HTERT RPE-1 (cell line): ENCODE data around the gene ABHD17A.
"Not testable (repeated sequence)": the region's sequence is repeated elsewhere in the genome, so short reads cannot be mapped to it uniquely, and the experiment has no call there.

Experiments
- in situ Hi-C: fragments of 300-500 bp; cut with MboI; formaldehyde crosslinking; loops from 4 replicates; pipeline ENCODE4 v1.14.3; 2020; ENCODE audit warnings: low sequenced_read_pairs

Gene ABHD17A

DNA sequence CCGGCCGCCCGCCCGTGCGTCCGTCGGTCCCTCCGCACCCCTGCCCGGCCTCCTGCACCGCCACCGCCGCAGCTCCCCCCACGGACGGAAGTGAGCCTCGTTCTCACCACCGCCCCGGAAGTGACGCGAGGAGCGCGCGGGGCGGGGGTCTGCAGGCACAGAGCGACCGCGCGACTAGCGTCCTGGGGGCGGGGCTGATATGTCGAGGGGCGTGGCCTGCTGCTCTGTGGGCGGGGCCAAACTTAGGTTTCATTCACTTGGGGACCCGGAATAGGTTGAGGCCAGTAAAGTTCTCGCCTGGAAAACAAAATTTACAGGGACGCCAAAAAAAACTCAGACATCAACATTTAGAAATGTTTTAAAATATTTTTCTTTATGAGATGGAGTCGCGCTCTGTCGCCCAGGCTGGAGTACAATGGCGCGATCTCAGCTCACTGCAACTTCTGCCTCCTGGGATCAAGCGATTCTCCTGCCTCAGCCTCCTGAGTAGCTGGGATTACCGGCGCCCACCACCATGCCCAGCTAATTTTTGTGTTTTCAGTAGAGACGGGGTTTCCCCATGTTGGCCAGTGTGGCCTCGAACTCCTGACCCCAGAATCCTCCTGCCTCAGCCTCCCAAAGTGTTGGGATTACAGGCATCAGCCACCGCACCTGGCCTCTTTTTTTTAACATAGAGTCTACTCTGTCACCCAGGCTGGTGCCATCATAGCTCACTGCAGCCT lies at the start of gene ABHD17A:
ABHD17A (minus strand) TSS at position 99 of the 722 bp plus-strand sequence. CDS start 3,930 bp downstream, outside the sequence.
- in situ Hi-C loops: not testable (repeated sequence)

DNA sequence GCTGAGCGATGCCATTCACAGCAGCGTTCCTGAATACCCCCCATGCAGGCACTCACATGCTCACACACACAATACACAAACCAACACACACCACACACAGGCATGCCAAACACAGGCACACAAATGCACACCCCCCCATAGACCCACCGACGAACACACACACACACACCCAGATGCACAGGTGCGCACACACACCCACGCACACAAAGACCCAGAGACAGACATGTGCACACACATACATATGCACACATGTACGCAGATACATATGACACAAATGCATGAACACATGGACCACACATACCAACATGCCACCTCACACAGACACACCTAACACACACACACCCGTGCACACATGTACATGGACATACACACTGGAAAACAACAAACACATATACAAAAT lies 48.6 kb upstream of the ABHD17A start:
- in situ Hi-C loops: no loop called here

DNA sequence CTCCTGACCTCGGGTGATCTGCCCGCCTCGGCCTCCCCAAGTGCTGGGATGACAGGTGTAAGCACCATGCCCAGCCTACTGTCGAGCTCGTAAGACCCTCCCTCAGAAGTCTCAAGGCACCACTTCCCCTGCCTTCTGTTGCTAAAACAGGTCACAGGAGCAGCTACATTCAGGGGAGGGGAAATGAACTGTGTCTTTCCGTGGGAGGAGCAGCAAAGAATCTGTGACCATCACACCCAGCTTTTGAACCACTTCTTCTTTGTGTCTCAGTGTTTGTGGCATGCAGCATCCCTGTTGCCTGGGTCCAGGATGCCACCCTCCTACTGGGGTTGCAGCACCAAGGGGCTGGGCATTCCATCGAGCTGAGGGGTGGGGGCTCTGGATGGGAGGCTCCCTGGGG lies 47.9 kb upstream of the ABHD17A start:
- in situ Hi-C loops: no loop called here

DNA sequence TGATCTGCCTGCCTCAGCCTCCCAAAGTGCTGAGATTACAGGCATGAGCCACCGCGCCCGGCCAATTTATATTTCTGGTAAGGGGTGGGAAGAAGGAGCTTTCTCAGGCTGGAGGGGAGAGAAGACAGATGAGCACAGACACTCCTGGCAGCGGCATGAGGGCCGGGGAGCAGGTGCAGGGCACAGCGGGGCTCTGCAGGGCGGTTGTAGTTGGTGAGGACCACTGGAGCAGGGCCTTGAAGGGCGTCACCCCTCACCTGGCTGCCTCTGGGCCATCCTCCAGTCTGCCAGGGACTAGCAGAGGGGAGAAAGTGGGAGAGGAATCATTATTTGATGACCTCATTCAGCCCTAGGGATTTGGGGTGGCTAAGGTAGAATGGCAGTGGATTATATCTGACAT lies 47.1 kb upstream of the ABHD17A start:
- in situ Hi-C loops: no loop called here

DNA sequence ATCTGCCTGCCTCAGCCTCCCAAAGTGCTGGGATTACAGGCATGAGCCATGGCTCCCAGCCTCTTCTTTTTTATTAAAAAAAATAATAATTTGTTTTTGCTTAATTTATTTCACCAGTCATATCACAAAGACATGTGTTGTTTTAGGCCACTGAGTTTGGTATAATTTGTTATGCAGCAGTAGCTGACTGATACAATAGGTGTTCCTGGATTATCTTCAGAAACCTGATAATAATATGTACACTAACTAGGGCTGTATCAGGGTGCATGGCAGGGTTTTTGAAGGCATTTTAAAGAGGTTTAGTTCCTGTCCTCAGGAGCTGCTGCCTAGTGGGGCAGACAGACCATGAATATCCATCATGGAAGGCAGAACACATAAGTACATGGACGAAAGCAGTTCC lies 46.1 kb upstream of the ABHD17A start:
- in situ Hi-C loops: no loop called here

DNA sequence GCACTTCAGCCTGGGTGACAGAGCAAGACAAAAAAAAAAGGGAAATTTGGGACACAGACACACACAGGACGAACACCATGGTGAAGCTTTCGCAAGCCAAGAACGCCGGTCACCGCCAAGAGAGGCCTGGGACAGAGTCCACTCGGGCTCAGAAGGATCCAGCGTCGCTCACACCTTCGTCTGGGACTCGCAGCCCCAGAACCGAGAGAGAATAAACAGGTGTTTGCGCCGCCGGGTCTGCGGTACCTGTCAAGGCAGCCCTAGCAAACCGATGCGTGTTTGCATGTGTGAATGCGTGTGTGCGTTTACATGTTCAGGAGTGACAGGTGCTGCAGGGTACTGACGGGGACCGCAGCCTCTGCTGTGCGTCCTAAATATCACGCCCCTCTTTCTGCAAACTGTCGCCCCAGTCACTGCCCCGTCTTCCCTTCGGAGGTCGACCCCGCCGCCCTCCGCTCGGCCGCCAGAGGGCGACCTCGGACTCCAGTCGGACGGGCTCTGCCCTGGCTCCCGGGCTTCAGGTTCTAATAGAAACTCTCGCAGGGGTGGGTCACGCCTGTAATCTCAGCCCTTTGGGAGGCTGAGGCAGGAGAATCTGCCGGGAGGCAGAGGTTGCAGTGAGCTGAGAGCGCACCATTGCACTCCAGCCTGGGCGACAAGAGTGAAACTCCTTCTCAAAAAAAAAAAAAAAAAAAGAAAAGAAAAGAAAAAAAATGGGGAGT lies 43.9 kb upstream of the ABHD17A start:
- in situ Hi-C loops: no loop called here

DNA sequence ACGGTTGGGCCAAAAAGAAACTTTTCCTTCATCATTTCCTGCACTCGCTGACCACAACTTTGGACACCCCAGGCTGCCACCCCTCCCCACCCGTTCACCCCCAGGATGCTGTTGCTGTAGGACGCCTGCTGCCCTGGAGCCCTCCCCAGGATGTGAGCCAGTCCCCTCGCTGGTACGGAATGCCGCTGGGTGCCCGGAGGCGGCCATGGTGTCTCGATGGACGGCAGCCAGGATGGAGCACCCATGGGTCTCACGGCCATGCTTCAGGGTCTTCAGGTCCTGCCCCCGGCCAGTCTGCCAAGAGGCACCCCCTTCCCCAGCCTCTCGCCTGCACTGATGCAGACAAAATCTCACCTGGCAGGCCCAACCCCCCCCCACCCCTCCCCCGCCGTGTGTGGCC lies 40.2 kb upstream of the ABHD17A start:
- in situ Hi-C loops: no loop called here

DNA sequence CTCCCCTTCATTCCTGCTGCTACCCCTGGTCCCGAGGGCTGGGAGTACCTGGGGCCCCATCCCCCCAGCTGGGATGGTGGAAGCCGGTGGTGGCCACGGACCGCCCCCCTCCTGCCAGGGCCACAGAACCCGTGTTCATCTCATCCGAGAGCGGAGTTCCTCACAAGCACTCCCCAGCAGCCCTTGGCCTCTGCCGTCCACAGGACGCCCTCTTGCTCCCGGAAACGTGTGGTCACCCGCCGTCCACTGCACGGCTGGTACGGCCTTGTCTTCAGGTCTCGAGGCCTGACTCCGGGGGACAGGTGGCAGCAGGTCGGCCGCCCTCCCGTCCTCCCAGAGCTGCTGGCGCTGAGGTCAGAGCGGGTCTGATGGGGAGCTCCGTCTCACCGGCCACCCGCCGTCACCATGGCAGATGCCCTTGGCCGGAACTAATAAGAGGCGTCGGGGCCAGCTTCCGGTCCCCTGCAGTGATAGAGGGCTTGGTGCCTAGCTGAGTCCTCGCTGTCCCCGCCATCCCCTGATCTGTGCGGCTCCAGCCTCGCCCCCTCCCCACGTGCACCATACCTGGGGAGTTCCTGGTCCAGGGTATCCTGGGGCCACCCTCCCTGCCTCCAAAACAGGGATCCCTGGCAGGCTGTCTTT lies 39.1 kb upstream of the ABHD17A start:
- in situ Hi-C loops: no loop called here

DNA sequence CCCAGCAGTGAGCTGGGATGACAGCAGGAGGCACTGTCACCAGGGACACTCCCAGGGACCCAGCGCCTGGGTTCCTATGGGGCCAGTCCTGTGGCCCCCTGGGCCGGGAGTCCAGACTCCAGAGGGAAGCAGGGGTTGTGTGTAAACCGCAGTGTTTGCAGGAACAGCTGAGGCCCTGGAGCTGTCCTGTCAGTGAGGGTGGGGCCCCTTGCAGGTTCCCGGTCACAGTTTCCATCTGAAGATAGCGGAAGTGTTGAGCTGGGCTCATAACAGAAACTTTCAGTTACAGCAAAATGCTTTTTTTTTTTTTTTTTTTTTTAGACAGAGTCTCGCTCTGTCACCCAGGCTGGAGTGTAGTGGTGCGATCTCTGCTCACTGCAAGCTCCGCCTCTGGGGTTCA lies 38.0 kb upstream of the ABHD17A start:
- in situ Hi-C loops: no loop called here

DNA sequence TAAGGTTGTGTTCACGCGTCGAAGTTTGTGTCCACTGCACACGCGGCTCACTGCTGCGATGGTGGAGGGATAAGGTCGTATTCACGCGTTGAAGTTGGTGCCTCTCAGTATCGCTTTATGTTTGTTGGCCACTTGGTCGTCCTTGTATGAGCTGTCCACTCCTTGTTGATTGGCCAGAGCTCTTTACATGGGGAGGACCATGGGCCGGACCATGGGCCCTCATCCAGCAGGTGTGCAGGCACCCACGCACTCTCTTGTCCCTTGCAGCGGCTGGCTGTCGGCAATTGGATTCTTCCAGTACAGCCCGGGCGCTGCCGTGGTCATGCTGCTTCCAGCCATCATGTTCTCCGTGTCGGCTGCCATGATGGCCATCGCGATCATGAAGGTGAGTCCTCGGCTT lies 37.5 kb upstream of the ABHD17A start:
- in situ Hi-C loops: no loop called here

DNA sequence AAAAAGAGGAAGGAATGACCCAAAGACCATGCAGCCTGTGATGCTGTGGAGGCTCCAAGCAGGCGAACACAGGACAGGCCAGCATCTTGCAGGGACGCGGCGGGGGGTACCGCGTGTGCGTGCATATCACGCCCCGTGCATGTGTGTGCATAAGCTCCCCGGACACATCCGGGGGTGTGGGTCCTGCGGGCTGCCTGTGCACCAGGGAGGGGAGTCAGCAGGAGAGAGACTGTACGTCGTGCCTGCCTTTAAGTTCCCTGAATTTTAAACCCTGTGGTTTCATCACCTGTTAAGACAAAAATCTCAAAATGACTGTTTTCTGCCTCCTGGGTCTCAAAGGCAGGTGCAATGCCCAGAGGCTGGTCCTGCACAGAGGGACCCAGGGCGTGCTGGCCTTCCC lies 36.5 kb upstream of the ABHD17A start:
- in situ Hi-C loops: no loop called here

DNA sequence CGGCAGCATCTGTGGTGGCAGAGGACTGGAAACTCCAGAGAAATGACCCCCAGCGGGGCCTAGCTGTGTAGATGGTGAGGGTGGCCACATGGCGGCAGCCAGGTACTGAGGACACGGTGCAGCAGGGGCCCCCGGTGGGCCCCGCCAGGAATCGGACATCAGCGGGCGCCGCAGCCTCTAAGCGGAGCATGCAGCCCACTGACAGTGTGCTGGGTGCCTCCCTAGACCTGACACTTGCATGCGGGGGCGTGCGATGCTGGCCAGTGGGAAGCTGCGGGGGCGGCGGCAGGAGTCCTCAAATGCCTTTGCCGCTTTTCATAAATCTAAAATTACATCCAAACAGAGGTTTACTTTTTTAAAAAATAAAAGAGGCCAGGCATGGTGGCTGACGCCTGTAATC lies 36.0 kb upstream of the ABHD17A start:
- in situ Hi-C loops: no loop called here

DNA sequence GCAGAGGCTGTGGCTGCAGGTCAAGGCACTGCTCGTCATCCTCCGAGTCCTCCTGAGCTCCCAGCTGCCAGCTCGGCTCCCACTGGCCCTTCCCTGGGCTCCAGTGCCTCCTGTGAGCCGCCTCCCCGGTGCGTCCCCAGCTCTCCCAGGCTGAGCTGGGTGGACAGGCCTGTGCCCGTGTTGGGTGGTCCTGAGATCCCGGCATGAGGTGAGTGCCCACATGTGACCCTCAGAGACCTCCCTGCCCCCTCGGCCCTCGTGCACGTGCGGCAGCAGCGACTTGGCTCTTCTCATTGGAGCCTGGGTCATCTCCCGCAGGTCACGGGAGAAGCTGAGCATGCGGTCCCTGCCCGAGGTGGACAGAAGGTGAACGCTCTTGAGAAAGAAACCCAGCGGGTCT lies 35.3 kb upstream of the ABHD17A start:
- in situ Hi-C loops: no loop called here

DNA sequence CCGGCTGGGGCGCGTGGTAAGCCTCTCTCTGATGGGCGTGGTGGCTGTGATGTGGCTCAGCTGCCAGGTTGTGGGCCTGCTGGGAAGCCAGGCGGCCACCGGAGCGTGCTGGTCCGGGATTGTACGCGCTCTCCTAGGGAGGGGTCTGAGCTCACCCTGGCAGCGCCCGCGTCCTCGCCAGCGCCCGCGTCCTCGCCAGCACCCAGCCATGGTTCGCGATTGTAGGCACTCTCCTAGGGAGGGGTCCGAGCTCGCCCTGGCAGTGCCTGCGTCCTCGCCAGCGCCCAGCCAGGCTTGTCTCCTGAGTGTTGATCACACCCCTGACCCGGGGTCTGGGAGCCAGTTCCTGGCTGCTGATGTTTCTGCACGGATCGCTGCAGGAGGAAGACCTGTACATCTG lies 33.7 kb upstream of the ABHD17A start:
- in situ Hi-C loops: no loop called here

DNA sequence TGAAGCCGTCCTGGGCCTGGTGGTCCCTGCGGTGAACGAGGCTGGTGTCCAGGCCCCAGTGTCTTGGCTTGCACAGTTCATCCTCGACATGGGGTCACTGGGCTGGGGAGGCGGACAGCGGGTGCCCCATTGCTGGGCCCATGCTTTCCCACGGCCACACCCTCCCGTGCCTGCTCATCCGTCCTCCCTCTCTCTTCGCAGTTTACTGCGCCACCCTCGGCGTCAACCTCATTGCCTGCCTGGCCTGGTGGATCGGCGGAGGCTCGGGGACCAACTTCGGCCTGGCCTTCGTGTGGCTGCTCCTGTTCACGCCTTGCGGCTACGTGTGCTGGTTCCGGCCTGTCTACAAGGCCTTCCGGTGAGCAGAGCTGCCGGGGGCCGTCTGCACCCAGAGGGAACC lies 32.6 kb upstream of the ABHD17A start:
- in situ Hi-C loops: no loop called here

DNA sequence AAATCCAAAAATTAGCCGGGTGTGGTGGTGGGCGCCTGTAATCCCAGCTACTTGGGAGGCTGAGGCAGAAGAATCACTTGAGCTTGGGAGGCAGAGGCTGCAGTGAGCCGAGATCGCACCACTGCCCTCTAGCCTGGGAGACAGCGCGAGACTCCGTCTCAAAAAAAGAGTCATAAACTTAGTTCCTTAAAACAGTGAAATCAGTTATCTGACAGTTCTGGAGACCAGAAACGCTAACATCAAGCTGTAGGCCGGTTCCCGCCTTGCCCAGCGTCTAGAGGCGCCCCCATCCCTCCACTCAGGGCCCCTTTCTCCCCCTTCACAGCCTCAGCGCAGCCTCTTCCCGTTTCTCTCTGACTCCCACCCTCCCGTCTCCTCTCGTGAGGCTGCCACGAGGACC lies 31.9 kb upstream of the ABHD17A start:
- in situ Hi-C loops: no loop called here

DNA sequence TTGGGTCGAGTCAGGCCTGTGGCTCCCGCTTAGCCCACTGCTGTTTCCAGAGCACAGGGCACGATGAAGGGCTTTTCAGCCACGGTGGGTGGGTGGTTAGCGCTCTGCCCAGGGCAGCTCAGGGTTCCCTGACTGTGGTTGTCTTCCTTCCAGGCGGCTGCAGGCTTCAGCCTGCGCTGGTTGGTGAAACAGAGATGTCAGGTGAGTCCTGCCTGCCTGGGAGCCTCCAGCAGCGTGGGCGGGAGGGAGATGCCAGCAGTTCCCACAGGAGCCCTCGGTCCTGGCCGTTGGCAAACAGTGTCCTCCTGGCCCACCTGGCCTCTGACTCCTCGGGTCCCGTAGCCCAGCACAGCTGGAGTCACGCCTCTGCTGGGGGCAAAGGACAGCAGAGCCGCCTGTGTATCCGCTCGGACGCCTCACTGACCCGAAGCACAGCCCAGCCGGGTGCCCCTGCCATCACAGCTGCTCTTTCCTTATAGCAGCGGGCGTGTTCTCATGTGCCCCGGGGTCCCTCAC lies 29.6 kb upstream of the ABHD17A start:
- in situ Hi-C loops: no loop called here

DNA sequence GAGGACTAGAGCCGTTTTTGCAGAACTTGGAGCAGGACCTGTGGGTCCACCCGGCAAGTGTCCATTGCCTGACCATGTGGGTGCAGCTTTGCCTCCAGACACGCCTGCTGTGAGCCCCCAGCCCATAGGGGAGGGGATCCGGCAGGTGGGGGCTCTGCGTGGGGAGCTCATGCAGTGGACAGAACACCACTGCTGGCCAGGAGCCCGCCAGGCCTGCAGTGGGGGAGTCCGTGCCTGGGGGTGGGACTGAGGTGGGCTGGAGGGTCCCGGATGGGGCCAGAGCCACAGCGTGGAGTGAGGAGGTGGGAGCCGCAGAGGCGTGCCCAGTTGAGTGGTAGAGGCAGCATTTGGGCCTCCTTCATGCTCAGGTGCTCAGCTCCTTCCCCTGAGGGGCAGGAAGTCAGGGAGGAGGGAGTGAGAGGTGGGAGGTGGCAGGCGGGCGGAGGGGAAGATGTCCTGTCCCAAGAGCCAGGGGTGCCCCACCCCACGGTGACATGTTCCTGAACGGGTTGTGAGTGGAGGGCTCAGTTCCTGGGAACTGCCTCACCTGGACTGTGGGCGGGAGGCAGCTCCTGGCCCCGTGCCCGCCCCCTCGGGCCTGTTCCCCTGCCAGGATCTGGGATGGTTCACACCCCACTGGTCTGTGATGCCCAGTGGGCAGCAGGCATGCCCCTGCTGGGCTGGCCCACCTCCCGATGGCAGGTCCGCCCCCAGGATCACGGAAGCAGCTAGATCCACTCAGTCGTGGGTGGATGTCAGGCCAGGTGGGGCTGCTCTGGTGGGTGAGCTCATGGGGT lies 28.7 kb upstream of the ABHD17A start:
- in situ Hi-C loops: no loop called here

DNA sequence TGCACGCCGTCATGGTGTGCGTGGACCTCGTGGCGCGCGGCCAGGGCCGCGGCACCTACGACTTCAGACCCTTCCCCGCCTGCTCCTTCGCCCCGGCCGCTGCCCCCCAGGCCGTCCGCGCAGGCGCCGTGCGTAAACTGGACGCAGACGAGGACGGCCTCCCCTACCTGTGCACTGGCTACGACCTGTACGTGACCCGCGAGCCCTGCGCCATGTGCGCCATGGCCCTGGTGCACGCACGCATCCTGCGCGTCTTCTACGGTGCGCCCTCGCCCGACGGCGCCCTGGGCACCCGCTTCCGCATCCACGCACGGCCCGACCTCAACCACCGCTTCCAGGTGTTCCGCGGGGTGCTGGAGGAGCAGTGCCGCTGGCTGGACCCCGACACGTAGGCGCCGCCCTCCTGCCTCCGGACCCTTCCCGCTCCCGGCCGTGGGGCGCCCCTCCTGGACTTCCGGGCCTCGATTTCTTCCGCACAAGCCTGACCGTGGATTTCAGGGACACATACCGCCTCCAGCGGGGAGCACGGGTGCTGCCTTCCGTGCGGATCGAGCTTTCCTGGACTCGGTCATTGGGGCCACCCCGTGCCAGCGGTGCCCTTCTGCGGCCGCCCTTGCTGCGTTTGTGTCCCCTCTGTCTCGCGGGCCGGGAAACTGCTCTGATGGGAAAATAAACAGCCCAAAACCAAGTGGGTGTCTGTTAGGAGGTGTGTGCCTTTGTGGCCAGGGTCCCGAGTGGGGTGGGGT lies 27.6 kb upstream of the ABHD17A start:
- in situ Hi-C loops: no loop called here

DNA sequence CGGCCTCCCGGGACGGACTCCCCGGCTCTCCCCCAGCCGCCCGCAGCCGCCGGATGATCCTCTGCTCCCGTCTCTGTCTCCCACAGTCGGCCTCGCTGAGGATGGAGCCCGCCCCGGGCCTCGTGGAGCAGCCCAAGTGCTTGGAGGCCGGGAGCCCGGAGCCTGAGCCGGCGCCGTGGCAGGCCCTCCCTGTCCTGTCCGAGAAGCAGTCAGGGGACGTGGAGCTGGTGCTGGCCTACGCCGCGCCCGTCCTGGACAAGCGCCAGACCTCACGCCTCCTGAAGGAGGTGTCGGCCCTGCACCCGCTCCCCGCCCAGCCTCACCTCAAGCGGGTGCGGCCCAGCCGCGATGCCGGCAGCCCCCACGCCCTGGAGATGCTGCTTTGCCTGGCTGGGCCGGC lies 26.7 kb upstream of the ABHD17A start:
- in situ Hi-C loops: no loop called here
